ENCODE data around the gene MZB1. TPM values are rescaled to one million over a fixed set of nuclear protein-coding genes. Genes with fewer than 3 reads are reported as not detected.

The MZB1 gene
- polyA plus RNA-seq, 1 experiment = not detected

DNA sequence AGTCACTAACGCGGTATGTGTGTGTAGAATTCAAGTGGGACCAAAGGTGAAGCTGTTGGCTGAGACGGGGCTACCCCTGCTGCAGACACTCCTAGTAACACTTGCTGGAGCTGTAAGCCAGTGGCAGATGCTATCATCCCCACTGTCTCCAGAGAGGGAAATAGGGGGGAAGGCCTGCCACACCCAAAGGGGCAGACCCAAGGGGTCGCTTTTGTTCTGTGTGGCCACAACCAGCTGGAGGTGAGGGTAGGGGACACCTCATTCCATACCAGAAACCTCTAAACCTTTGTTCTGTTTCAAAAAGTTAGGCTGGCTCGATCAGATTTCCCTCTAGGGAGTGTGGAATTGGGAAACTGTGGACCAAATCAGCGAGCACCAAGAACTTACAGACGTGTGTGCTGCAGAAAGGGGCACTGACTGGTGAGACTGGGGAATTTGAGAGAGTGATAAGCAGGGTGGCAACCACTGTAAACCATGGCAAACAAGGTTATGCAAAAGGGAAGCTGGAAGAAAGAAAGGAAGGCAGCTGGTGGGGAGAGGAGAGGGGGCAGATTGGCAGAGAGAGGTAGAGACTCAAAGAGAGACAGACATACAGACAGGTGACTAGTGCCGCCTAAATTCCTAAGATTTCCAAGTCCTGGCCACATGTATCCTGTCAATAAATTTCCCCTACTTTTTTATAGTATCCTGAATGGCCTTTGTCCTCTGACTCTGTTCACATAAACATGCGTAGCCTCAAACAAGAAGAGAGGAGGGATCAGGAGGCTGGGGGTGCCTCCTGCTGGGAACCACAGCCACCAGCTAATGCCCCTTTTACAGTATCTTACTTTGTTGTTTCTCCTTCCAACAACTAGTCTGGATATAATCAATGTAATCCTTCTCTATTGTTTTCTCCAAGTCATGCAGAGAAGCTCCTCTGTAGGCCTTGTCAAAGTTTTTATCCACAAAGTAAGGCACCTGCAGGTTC, 29.8 kb upstream of the MZB1 start:
- TF ChIP-seq, protein P1, sequence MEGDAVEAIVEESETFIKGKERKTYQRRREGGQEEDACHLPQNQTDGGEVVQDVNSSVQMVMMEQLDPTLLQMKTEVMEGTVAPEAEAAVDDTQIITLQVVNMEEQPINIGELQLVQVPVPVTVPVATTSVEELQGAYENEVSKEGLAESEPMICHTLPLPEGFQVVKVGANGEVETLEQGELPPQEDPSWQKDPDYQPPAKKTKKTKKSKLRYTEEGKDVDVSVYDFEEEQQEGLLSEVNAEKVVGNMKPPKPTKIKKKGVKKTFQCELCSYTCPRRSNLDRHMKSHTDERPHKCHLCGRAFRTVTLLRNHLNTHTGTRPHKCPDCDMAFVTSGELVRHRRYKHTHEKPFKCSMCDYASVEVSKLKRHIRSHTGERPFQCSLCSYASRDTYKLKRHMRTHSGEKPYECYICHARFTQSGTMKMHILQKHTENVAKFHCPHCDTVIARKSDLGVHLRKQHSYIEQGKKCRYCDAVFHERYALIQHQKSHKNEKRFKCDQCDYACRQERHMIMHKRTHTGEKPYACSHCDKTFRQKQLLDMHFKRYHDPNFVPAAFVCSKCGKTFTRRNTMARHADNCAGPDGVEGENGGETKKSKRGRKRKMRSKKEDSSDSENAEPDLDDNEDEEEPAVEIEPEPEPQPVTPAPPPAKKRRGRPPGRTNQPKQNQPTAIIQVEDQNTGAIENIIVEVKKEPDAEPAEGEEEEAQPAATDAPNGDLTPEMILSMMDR (IDR thresholded peaks at IDR 0.05; ENCODE audit: low read depth, low read length) = no peak
- Histone ChIP-seq H3K27ac (ENCODE audit: low read depth, low read length) (no peak overlapping the region), H3K4me3 (ENCODE audit: low read depth, low read length) (no peak overlapping the region), H3K9me3 (ENCODE audit: control insufficient read depth, insufficient read depth, low read length) (no peaks in the 10 kb centered on the region), H3K27me3 (ENCODE audit: control insufficient read depth, insufficient read depth, low read length) (no peaks in the 10 kb centered on the region)
- POLR2A ChIA-PET = no interaction called here
- CTCF ChIA-PET = interaction anchor here (0.5 to 9.0 kb wide), 4 partner anchors 60 to 346 kb away, joined by 4 to 231 read pairs (median 6); no protein-coding TSS in a partner anchor
- DNase-seq (ENCODE audit: low read depth, low spot score) = no peak

DNA sequence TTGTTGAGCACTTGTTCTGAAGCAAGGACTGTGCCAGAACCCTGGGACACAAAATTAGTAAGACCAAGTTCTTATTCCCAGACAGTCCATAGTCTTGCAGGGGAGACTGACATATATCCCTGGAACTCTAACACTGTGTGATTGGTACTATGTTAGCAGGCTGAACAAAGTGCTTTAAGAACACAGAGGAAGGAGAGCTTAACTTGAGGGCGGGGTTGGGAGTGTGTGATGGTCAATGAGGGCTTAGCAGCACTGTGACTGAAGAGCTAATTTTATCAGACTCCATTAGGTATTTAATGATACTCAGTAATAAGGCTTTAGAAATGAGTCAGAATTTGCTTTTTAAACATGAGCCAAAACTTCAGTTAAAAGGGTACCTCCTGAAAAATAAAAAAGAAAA, 29.1 kb upstream of the MZB1 start:
- Histone ChIP-seq H3K27me3 (ENCODE audit: control insufficient read depth, insufficient read depth, low read length) (no peaks in the 10 kb centered on the region), H3K27ac (ENCODE audit: low read depth, low read length) (no peak overlapping the region), H3K9me3 (ENCODE audit: control insufficient read depth, insufficient read depth, low read length) (no peaks in the 10 kb centered on the region), H3K4me3 (ENCODE audit: low read depth, low read length) (no peak overlapping the region)
- POLR2A ChIA-PET = no interaction called here
- DNase-seq (ENCODE audit: low read depth, low spot score) = no peak
- TF ChIP-seq, protein P1 (IDR thresholded peaks at IDR 0.05; ENCODE audit: low read depth, low read length) = no peak
- CTCF ChIA-PET = interaction anchor here (0.7 to 9.0 kb wide), 2 partner anchors 12 to 96 kb away, joined by 5 to 231 read pairs; no protein-coding TSS in a partner anchor

DNA sequence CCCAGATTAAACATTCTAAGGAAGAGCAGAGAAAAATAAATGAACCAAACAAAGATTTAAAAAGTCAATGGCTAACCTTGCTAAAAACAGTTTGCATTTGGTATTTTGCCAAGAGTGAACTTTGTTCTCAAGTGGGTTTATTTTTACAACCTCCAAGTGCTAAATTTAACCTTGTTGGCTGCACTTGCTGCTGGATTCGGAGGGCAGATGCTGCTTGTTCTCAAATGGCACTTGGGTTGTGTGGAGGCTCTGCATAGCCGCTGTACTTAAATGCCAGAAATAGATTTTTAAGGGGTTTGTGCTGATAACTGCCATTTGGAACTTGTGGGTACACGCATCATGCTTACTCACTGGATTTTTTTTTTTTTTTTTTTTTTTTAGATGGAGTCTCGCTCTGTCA, 27.5 kb upstream of the MZB1 start:
- TF ChIP-seq, protein P1 (IDR thresholded peaks at IDR 0.05; ENCODE audit: low read depth, low read length) = no peak
- no peak overlapping the region for H3K27ac ChIP-seq (ENCODE audit: low read depth, low read length)
- ChIA-PET POLR2A (no interaction called here), CTCF (interaction anchor here (0.6 to 9.0 kb wide), 2 partner anchors 8 to 97 kb away, joined by 3 to 231 read pairs; no protein-coding TSS in a partner anchor)
- H3K4me3 ChIP-seq (ENCODE audit: low read depth, low read length) = no peak overlapping the region
- peak; percentile 51 for DNase-seq (ENCODE audit: low read depth, low spot score)
- no peaks in the 10 kb centered on the region for H3K9me3 ChIP-seq (ENCODE audit: control insufficient read depth, insufficient read depth, low read length)
- no peaks in the 10 kb centered on the region for H3K27me3 ChIP-seq (ENCODE audit: control insufficient read depth, insufficient read depth, low read length)

DNA sequence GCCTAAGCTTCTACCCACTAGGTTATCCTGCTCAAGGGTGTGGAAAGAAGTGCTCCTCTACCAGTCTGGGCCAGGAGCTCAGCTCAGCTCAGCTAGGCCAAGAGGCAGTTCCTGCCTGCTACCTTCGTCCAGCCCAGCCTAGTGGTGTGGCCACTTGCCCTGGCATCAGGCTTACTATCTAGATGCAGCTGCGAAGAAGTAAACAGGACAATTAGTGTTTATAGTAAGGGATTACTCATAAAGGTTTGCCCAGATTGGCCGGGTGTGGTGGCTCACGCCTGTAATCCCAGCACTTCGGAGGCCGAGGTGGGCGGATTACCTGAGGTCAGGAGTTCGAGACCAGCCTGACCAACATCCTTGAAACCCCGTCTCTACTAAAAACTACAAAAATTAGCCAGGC, 26.9 kb upstream of the MZB1 start:
- no peak for DNase-seq (ENCODE audit: low read depth, low spot score)
- no peaks in the 10 kb centered on the region for H3K9me3 ChIP-seq (ENCODE audit: control insufficient read depth, insufficient read depth, low read length)
- no peak overlapping the region for H3K4me3 ChIP-seq (ENCODE audit: low read depth, low read length)
- TF ChIP-seq, protein P1 (IDR thresholded peaks at IDR 0.05; ENCODE audit: low read depth, low read length) = no peak
- POLR2A ChIA-PET = no interaction called here
- no peak overlapping the region for H3K27ac ChIP-seq (ENCODE audit: low read depth, low read length)
- CTCF ChIA-PET = interaction anchor here (0.6 kb wide), 1 partner anchor 8 kb away, joined by 3 read pairs; no protein-coding TSS in a partner anchor
- H3K27me3 ChIP-seq (ENCODE audit: control insufficient read depth, insufficient read depth, low read length) = no peaks in the 10 kb centered on the region

DNA sequence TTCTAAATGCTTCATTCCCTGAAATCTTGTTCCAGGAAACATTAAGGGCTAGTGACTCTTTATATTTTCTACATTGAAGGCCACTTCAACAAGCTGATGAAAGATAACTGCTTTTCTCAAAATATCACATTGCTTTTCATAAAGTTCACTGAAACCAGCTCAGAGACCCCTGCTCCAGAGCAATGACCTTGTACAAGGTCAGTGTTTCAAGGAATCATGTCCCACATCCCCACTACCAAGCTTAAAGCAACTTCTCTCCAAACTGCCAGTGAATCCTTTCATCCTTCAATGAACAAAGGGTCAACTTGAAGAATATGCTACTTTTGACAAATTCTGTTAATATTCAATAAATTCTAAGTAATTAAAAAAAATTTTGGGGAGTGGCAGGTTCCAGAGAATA, 26.2 kb upstream of the MZB1 start:
- H3K27ac ChIP-seq (ENCODE audit: low read depth, low read length) = no peak overlapping the region
- DNase-seq (ENCODE audit: low read depth, low spot score) = no peak
- POLR2A ChIA-PET = no interaction called here
- no peaks in the 10 kb centered on the region for H3K27me3 ChIP-seq (ENCODE audit: control insufficient read depth, insufficient read depth, low read length)
- CTCF ChIA-PET = interaction anchor here (0.5 to 0.8 kb wide), 2 partner anchors 9 to 440 kb away, joined by 3 to 6 read pairs; no protein-coding TSS in a partner anchor
- TF ChIP-seq, protein P1 (IDR thresholded peaks at IDR 0.05; ENCODE audit: low read depth, low read length) = no peak
- H3K4me3 ChIP-seq (ENCODE audit: low read depth, low read length) = no peak overlapping the region
- no peaks in the 10 kb centered on the region for H3K9me3 ChIP-seq (ENCODE audit: control insufficient read depth, insufficient read depth, low read length)
